GM12892 (cell line): ENCODE data around the gene PLPP1.

ENCODE experiments used
- DNase-seq: peaks from one replicate; pipeline ENCODE4 v3.0.0; 2011; ENCODE audit not compliant: insufficient read length
- FAIRE-seq: peaks from 2 replicates; lab custom pipeline; 2011; peaks lifted over from hg19 to GRCh38; lab: Jason Lieb, UNC
- POLR2A ChIP-seq: IDR thresholded peaks from 2 replicates; pipeline ENCODE4 v1.6.1; 2011; ENCODE audit warnings: low read depth, low read length, control low read depth
- POLR2AphosphoS5 ChIP-seq: IDR thresholded peaks from 2 replicates; pipeline ENCODE4 v1.6.1; 2011; ENCODE audit warnings: low read depth, low read length, control low read depth
- TAF1 ChIP-seq: IDR thresholded peaks from 2 replicates; pipeline ENCODE4 v1.6.1; 2011; ENCODE audit warnings: low read depth, mild to moderate bottlenecking, control low read depth, low read length, borderline replicate concordance

The PLPP1 gene

GRCh38 chr5:55463613-55464012, 71.2 kb downstream of the PLPP1 start:
- FAIRE-seq: no peak
- TF ChIP-seq TAF1: no peak
- TF ChIP-seq POLR2A: no peak
- no peak for TF ChIP-seq POLR2AphosphoS5

GRCh38 chr5:55459572-55459971, 75.2 kb downstream of the PLPP1 start:
- TF ChIP-seq POLR2A (no peak), TAF1 (no peak), POLR2AphosphoS5 (no peak)
- DNase-seq (no peak), FAIRE-seq (no peak)

More at GRCh38 chr5:55463613-55464012, 71.2 kb downstream of the PLPP1 start:
- no peak for DNase-seq

GRCh38 chr5:55456216-55456895, 78.4 kb downstream of the PLPP1 start:
- TF ChIP-seq POLR2AphosphoS5 (no peak), POLR2A (no peak), TAF1 (no peak)
- FAIRE-seq: no peak
- DNase-seq: no peak

DNA sequence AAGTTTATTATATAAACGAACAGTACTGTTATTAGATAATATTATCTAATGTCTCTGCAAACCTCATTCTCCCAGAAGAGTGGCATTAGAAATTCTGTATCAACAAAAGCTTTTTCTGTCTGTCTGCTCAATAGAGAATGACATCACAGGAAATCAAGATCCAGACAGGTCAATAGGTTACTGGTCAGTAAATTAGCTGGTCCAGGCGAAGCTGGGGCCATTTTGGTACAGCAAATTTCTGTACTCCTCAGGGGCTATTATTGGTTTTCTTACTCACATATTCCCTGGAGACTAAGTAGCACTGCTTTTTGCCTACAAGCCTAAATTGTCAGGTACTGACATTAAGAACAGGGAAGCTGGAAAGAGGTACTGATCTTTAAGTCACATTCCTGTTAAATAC, 80.5 kb downstream of the PLPP1 start:
- no peak for TF ChIP-seq POLR2AphosphoS5
- TF ChIP-seq TAF1: no peak
- no peak for FAIRE-seq
- DNase-seq: no peak

GRCh38 chr5:55453211-55453610, 81.6 kb downstream of the PLPP1 start:
- no peak for DNase-seq
- FAIRE-seq: no peak
- TF ChIP-seq POLR2AphosphoS5 (no peak), TAF1 (no peak), POLR2A (no peak)

- FAIRE-seq (no peak), DNase-seq (no peak)
- no peak for TF ChIP-seq TAF1
- no peak for TF ChIP-seq POLR2A
- TF ChIP-seq POLR2AphosphoS5: no peak
Observed at GRCh38 chr5:55451976-55452375, 82.8 kb downstream of the PLPP1 start.

DNA sequence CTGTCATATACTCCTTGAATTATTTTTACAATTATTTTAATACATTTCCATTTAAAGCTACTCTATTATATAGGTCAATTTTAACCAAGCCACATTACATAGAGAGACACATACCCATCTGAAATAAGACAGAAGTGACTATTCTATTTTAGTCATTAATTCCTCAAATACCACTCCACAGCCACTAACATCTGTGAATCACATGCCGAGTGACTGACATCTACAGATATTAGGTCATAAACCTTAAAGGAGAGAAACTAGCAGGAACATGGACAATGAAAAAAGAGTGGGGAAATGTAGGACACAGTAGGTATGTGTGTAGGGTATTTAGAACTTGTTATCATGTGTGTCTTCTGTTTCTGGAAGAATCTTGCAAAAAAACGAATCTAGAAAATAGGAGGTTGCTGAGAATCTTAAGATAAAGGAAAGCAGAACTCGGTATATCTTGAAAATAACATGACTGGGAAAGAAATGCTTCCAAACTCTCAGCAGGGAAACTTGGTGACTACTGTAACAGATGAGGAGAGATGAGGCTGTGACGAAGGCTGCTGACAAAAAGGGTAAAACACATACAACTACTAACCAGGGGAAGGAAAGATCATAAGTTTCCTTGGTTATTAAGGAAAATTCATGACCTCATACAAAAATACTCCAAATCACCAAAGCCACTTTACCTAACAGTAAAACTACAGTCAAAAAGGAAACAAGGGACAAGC, 84.6 kb downstream of the PLPP1 start:
- no peak for TF ChIP-seq POLR2A
- no peak for TF ChIP-seq POLR2AphosphoS5
- TF ChIP-seq TAF1: no peak
- FAIRE-seq (no peak), DNase-seq (no peak)

DNA sequence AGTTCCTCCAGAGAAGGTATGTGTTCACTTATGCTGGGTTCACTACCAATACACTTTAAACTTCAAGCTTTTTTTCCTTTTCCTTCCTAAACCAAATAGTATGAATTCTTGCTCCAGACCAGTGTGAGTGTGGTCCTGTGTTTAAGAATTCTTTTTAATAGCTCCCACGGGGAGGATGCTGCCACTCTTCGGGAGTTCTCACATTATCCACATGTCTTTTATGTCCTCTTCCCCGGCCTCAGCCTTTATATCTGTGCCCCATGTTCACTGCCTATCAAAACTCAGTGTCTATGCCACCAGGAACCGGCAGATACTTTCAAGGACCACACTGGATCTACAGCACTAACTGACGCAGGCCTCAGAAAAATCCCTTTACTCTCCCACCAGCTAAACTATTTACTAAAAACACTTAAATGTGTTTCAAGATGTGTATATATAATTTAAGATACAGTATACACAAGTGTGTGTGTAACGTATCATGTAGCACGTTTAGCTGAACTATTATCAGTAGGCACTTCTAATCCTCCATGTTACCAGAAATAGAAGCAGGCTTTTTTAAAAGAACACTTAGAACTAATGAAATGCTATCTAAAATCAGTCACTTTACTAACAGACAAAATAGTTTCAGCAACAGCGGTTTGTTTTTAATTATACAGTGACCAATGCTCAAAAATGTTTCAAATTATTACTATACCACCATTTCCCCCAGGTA, 88.0 kb downstream of the PLPP1 start:
- DNase-seq: no peak
- FAIRE-seq: no peak
- TF ChIP-seq POLR2A (no peak), TAF1 (no peak), POLR2AphosphoS5 (no peak)

DNA sequence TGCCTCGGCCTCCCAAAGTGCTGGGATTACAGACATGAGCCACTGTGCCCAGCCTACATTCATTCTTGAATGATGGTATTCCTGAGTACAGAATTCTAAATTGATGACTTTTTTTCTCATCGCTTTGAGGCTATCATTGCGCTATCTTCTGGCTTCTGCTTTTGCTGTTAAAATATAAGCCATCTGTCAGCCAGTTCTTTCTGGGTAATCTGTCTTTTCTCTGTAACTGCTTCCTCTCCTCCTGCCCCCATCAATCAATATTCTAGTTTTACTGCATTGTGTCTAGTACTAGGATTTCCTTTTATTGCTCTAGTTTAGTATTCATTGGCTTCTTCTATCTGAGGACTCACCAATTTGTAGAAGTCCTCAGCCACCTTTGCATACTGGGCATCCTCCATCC, 89.0 kb downstream of the PLPP1 start:
- DNase-seq (no peak), FAIRE-seq (no peak)
- TF ChIP-seq POLR2A: no peak
- no peak for TF ChIP-seq POLR2AphosphoS5
- no peak for TF ChIP-seq TAF1

GRCh38 chr5:55441954-55442353, 92.8 kb downstream of the PLPP1 start:
- TF ChIP-seq TAF1 (no peak), POLR2AphosphoS5 (no peak), POLR2A (no peak)
- DNase-seq (no peak), FAIRE-seq (no peak)

GRCh38 chr5:55441107-55441771, 93.5 kb downstream of the PLPP1 start:
- no peak for TF ChIP-seq POLR2AphosphoS5
- TF ChIP-seq POLR2A: no peak
- no peak for TF ChIP-seq TAF1
- FAIRE-seq (no peak), DNase-seq (no peak)

GRCh38 chr5:55440188-55440646, 94.5 kb downstream of the PLPP1 start:
- DNase-seq (no peak), FAIRE-seq (no peak)
- TF ChIP-seq POLR2A (no peak), TAF1 (no peak), POLR2AphosphoS5 (no peak)
